DMS153 treated with DMSO at 0.1 percent for 48 hours (cell line): ENCODE results near the gene SGPP2.
"Not testable (repeated sequence)": the region's sequence is repeated elsewhere in the genome, so short reads cannot be mapped to it uniquely, and the experiment has no call there.

ENCODE experiments used
- DNase-seq: peaks from one replicate; lab custom pipeline; 2025; ENCODE audit not compliant: unreplicated experiment; lab: John Stamatoyannopoulos, UW

SGPP2 gene

GRCh38 chr2:222572751-222573174 is 148.4 kb downstream of the SGPP2 start:
- DNase-seq: no peak

GRCh38 chr2:222575618-222576017 is 151.3 kb downstream of the SGPP2 start:
- no peak for DNase-seq

GRCh38 chr2:222576171-222577081 is 152.1 kb downstream of the SGPP2 start:
- DNase-seq: no peak

- DNase-seq: no peak
These were observed 153.0 kb downstream of the SGPP2 start for GRCh38 chr2:222577341-222577740.

- DNase-seq: no peak
These were observed 158.6 kb downstream of the SGPP2 start for GRCh38 chr2:222582928-222583327.

GRCh38 chr2:222584589-222584988 is 160.2 kb downstream of the SGPP2 start:
- not testable (repeated sequence) for DNase-seq

- DNase-seq: no peak
These were observed 167.3 kb downstream of the SGPP2 start for GRCh38 chr2:222591661-222592060.

- no peak for DNase-seq
These were observed 167.8 kb downstream of the SGPP2 start for GRCh38 chr2:222592176-222592575.

GRCh38 chr2:222594679-222595078 is 170.3 kb downstream of the SGPP2 start:
- no peak for DNase-seq

- no peak for DNase-seq
These were observed 171.2 kb downstream of the SGPP2 start for GRCh38 chr2:222595581-222595980.

- no peak for DNase-seq
These were observed 174.3 kb downstream of the SGPP2 start for GRCh38 chr2:222598611-222599010.

GRCh38 chr2:222603501-222603900 is 179.2 kb downstream of the SGPP2 start:
- DNase-seq: no peak

- no peak for DNase-seq
These were observed 180.6 kb downstream of the SGPP2 start for GRCh38 chr2:222604749-222605515.

GRCh38 chr2:222606306-222606705 is 182.0 kb downstream of the SGPP2 start:
- DNase-seq: no peak

- no peak for DNase-seq
These were observed 183.7 kb downstream of the SGPP2 start for GRCh38 chr2:222608081-222608480.

- no peak for DNase-seq
These were observed 185.0 kb downstream of the SGPP2 start for GRCh38 chr2:222609381-222609780.
